Measurements from ENCODE around the gene UBALD1.

The UBALD1 gene

DNA sequence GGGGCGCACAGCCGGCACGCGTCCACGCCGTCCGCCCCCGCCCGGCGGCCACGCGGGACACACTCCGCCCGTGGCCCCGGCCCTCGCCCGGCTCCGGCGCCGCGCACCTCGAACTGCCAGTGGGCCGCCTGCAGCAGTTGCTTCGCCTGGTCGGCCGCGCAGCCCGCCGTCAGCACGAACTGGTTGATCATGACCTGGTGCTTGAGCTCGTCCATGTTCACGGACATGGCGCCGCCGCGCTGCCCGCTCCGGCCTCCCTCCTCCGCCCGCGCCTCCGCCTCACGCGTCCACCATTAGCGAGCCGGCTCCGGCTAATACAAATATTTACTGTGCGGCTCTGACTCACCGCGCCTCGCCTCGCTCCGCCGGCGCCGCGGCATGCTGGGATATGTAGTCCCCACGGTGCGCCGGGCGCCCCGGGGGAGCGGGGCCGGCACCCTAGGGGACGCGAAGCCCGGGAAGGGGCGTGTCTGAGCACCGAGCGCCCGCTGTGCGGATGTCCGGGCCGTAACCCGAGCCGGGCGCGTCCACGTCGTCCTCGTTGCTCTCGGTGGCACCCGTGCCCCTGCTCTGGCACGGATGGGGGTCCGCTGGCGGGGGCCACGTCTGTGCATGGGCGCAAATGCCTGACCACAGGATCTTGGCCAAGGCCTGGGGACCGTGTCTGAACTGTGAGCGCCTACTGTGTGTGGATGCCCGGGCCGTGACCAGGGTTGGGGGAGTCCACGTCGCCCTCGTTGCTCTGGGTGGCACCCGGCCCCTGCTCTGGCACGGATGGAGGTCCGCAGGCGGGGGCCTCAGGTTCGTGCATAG is at the start of gene UBALD1:
UBALD1 (minus strand) TSS at position 318 of the 813 bp plus-strand sequence; CDS start at position 227, 91 bp downstream.
- peak; percentile 98 for DNase-seq

DNA sequence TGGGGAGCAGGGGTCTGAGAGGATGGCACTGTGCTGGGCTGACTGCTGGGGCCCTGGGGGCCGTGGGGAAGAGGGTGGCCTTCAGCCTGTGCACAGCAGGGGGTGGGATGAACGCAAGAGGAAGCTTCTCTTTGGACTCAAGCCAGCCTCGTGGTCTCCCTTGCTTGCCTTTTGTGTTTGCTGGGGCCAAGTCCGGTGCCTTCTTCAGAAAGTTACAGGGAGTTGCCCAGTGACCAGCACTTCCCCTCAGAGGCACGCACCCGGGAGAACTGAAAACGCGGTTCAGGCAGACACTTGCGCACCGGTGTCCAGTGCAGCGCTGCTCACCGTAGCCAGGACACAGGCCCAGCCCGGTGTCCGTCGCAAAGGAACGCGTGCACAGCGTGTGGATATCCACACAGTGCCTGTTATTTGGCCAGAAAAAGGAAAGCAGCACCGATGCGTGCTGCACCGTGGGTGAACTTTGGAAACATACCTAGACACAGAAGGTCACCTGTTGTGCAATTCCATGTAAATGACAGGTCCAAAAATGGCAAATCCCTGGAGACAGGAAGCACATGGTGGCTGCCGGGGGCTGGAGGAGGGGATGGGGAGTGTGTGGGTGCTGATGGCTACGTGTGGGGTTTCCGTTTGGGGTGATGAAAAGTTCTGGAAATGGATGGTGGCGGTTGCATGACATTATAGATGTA is 49.2 kb upstream of the UBALD1 start:
- DNase-seq, result peak; percentile 82

DNA sequence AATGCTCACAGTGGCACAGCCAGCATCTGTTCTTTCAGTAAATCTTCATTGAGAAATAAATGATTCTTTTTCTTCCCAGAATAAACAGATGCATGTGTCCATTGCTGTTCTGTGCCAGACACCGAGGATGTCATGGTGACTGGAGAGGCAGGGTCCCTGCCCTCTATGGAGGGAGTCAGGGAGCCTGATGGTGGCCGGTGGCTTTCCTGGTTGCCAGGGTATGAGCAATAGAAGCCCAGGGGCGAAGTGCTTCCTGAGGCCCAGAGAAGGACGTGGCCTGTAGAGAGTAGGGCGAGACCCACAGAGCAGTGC is 48.7 kb upstream of the UBALD1 start:
- DNase-seq, result peak; percentile 89

DNA sequence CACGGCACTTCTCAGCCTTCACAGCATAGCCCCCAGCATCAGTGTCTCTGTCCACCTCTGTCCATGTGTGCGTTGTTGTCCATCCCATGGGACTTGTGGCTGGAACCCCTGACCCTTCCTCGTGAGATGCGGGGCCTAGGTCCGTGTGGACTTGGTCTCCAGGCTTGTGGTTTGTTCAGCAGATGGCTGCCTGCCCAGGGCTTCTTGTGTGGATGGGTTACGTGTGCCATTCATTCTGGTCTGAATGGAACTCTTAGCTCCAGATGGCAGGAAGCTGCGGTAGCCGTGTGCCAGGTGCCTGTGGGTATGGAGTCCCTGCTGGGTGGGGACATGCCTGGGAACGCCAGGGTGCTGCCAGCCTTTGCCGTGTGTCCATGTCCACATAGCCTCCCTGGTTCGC is 47.0 kb upstream of the UBALD1 start:
- DNase-seq, result no peak

DNA sequence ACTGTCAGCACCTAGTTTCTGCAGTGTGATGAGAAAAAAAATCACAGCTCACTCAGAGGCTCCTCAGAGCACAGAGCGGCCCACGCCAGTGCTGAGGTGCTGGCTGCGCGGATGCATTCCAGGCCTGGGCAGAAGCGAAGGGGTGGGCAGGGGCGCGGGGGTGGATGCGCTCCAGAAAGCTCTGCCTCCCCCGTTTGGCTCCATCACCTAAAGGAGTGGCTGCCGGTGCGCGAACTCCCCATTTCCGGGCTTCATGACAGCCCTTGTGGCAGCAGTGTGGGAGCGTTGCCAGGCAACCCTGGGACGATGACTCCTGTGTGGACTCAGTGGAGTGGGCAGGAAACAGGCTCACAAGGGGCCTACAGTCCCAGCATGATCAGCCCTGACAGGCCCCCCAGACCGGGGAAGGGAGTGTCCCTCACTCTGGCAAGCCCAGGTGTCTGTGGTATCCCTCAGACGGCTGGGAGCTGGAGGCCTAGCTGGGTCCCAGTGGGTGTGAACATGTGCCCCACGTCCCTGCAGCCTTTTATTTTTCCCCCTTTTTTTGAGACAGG is 45.8 kb upstream of the UBALD1 start:
- DNase-seq, result no peak

DNA sequence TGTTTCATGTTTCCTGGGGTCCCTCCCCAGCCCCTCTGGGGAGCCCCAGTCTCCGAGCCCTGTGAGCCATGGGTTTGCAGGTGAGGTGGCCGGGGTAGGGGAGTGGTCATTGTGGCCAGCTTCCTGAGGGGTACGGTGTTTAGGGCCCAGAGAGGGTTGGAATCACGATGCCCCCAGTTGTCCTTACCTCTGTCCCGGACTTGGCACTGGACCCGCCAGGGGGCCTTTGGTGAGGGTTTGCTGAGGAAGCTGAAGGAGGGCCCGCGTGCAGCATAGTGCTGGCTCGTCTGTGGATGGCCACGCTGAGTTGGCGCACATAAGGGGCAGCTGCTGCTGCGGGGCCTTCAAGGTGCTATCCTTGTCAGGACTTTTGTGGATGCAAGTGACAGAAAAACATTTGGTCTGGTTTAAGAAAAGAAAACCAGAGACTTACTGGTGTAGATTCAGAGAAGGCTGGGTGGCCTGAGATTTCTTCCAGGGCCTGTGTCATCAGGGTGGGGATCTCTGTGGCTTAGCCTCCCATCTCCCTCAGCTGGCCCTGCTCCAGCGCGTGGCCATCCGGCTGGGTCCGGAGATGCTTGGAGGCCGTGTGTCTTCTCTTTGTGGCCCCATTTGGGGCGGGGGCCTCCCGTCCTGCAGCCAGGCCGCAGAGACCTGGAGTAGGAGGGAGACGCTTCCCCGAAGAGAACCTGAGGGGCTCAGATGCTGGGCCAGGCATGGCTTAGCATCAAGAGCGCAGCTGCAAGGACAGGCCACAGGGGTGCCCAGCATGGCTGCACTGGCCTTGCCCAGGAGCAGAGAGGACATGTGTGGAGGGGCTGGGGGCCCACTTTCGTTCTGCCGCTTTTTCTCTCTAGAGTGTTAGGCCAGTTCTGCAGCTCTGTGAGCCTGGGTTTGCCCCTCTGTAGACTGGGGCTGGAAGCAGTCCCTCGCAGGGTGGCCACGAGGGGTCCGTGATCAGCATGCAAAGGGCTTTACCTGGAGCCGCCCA is 45.0 kb upstream of the UBALD1 start:
- no peak for DNase-seq

DNA sequence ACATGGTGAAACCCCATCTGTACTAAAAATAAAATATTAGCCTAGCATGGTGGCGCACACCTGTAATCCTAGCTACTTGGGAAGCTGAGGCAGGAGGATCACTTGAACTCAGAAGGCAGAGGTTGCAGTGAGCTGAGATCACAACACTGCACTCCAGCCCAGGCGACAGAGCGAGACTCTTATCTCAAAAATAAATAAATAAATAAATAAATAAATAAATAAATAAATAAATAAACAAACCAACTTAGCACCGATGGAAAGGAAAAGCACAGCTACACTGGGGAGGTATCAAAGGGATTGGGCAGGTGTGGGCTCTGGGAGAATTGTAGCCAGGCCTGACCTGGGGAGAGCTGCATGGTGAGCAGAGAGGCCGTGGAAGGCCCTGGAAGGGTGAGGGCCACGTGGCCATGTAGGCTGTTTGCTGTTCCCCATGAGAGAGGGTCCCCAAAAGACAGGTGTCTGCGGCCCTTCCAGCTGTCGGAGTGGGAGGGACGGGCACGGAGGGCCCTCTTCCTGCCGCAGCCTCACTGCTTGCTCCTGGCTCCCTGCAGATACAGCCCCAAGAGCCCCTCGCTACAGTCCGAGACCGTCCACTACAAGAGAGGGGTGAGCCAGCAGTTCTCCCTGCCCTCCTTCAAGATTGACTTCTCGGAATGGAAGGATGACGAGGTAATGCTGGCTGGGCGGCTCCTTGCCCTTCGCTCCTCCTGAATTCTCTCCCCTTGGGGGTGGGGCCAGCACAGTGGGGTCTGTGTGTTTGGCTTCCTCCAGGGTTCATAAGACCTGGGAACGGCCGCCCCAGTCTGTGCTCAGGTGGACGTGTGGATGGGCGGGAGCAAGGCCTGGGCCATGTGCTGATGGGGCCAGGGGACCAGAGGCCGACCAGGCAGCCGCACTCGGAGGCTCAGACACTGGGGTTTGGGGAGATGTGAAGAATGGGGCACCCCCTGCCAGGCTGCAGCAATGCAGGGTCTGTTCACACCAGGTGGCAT is 42.3 kb upstream of the UBALD1 start:
- no peak for DNase-seq

DNA sequence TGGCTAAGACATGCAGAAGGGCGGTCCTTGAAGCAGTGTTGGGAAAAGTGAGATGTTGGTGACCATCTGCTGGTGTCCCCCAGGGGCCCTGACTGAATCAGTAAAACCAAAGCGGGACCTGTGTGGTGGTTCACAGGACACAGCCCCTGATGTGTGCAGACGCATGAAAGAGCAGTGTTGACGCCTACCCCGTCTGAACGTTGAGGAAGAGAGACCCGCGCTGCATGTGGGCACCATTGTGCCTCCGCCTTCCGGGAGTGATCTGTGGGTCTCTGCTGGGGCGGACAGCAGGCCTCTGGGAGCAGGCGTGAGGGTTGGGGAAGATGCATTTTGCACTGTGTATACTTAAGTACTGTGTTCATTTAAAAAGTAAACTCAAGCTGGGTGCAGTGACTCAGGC is 41.5 kb upstream of the UBALD1 start:
- DNase-seq, result no peak

DNA sequence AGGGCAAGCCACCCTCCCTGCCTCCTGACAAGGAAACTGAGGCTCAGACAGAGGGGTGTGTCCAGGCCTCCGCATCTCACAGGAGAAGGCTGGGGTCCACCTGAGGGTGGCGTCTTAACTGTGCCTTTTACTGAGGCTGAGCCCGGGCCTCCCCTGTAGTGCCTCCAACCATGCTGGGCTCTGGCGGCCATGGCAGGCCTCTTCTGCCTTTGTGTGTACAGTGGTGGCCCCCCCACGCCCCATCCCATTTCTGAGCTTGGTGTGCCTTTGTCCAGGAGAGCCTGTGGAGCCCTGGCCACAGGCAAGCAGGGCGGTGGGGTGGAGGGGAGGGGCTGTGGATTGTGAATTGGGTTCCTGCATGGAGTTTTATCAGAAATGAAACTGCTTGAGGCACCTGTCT is 41.1 kb upstream of the UBALD1 start:
- DNase-seq, result no peak

DNA sequence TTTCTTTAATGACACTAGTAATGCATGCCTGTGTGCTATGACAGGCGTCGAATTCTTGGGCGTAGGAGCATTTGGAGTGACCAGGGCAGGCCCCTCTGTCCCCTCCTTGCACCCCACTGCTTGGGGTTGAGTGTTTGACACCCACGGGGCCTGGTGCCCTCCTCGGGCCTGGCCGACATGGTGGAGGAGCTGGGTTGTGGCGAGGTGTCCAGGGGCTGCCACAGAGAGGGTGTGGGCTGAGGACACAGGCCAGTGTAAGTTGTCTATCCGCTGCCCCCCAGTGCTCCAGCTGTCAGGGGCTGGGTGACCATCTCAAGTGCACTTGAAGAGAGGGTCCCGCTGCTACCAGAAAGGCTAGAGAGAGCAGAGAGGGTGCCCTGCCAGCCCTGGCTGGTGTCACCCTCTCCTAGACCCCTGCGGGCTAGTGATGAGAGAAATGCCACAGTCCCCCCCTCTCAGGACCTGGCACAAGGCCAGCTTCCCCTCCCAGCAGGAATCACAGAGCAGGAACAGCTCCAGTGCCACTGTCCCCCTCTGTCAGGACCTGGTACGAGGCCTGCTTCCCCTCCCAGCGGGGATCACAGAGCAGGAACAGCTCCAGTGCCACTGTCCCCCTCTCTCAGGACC is 40.4 kb upstream of the UBALD1 start:
- no peak for DNase-seq

DNA sequence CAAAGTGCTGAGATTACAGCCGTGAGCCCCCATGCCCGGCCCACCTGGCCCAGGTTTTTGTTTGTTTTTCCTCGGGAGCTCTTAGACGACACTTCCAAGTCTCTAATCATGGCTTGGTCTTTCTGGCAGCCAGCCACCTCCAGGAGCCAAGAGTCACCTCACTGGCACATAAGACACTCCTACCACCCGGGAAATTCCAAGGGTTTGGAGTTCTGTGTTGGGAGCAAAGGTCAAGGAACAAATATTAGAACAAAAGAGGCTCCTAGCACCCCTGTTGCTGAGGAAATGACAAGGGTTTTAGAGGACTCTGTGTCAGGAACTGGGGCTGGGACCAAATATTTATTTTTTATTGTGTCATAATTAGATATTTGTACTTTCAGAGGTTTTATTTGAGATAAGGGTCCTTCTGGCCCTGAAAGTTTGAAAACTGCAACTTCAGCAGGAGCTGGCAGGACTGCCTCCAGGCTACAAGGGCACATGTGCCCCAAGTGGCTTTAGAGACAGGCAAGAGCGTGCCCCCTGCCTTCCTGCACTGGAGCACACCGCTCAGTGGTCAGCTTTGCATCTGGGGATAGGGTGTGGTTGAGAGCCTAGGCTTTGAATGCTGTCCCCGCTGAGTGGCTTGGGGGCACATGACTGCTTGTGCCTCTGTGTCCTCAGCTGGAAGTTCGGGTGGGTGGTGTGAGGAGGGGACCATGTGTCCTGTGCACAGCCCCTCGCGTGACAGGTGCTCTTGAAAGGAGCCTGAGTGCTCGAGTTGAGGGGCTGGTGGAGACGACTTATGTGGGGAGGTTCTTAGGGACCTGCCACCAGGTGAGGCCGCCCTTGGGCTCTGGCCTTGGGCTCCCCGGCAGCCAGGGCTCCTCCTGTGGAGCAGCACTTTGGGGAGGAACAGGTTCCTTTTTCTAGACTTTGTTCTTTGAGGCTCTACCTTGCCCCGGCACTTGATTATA is 39.6 kb upstream of the UBALD1 start:
- DNase-seq, result no peak

DNA sequence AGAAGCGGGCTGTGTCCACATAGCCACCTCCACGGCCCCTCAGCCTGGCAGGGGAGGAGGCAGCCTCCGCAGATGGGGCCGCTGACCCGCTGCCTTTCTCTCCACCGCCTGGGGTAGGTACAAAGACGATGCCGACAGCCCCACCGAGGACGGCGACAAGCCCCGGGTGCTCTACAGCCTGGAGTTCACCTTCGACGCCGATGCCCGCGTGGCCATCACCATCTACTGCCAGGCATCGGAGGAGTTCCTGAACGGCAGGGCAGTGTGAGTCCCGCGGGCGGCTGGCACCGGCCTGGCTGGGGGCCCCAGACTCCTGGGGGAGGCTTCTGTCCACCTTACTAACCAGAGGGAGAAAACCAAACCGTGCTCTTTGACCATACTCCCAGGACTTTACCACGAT is 37.9 kb upstream of the UBALD1 start:
- no peak for DNase-seq

DNA sequence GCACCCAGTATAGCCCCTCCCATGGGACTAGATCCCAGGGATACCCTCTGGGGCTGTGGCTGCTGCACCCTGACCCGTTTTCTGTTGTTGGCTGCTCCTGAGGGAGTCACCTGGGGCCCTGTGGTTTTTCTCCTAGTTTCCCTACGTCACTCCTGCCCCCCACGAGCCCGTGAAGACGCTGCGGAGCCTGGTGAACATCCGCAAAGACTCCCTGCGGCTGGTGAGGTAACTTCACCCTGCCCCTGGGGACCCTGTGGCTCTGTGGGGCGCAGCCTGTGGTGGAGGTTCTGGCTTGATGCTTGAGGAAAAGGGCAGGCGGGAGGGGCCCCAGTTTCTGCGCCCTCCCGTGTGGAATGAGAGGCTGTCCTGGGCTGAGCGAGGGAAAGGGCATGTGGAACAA is 37.1 kb upstream of the UBALD1 start:
- no peak for DNase-seq

DNA sequence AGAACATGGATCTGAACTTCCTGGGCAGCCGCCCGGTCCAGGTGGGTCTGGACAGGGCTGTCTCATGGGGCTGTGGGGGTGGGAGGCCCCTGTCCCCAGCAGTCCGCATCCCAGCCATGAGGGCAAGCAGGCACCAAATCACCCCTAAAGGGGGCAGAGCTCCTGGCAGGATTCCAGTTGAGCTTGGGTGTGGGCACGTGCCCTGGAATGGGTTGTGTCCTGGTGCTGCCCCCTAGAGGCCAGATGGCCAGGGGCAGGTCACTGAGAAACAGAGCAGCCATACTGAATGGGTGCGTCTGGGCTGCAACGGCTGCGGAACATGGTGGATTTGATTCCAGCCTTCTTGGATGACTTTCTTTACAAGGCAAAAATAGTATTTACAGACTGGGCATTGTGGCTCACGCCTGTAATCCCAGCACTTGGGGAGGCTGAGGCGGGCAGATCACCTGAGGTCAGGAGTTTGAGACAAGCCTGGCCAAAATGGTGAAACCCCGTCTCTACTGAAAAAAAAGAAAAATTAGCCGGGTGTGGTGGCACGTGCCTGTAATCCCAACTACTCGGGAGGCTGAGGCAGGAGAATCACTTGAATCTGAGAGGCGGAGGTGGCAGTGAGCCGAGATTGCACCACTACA is 35.9 kb upstream of the UBALD1 start:
- DNase-seq, result peak; percentile 75

DNA sequence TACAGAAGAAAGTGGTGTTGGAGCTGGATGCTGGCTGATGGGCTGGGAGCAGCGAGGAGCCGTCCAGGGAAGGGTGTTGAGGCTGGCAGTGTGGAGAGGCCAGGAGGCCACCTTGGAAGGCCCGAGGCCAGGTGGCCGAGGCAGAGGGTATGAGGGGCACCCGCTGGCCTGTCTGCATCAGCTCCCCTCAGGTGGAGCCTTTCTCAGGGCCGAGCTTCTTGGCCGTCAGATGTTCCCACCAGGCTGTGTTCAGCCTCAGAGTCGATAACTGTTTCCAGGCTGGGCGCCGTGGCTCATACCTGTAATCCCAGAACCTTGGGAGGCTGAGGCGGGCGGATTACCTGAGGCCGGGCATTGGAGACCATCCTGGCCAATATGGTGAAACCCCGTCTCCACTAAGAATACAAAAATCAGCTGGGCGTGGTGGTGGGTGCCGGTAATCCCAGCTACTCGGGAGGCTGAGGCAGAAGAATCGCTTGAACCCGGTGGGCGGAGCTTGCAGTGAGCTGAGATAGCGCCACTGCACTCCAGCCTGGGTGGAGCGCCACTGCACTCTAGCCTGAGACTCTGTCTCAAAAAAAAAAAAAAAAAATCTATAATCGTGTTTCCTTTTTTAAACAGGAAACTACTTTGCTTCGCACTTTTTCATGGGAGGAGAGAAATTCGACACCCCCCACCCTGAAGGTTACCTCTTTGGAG is 35.2 kb upstream of the UBALD1 start:
- no peak for DNase-seq

DNA sequence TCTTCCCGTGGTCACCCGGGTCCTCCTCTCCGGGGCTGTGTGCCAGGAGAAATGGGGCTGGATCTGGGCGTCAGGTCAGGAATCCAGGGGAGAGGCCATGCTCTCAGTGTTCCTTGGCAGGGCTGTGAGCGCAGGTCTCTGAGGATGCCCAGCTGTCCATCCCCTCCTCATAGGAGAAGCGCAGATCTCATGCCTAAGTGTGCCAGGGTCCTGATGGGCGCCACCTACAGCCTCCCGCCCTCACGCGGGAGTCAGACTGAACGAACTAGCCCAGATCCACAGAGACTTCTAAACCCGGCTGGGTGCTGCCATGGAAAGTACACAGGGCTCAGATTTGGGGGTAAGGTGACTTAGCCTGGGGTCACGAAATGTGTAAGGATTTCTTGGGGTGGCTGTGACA is 34.2 kb upstream of the UBALD1 start:
- DNase-seq, result no peak

DNA sequence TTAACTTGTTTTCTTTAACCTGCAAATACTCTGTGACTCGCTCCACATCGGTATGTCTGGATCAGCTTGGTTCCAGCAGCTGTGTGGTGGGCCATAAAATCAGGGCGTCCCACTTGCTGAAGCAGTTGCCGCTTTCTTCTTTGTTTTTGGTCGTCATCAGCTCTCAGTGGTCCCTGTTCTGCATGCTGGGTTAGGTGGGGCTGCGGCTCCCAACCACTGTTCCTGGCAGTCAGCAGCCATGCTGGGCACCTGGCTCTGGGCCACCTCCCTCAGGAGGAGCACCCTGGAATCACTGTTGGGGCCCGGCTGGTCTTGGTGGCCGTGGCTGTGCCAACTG is 32.9 kb upstream of the UBALD1 start:
- DNase-seq, result no peak

DNA sequence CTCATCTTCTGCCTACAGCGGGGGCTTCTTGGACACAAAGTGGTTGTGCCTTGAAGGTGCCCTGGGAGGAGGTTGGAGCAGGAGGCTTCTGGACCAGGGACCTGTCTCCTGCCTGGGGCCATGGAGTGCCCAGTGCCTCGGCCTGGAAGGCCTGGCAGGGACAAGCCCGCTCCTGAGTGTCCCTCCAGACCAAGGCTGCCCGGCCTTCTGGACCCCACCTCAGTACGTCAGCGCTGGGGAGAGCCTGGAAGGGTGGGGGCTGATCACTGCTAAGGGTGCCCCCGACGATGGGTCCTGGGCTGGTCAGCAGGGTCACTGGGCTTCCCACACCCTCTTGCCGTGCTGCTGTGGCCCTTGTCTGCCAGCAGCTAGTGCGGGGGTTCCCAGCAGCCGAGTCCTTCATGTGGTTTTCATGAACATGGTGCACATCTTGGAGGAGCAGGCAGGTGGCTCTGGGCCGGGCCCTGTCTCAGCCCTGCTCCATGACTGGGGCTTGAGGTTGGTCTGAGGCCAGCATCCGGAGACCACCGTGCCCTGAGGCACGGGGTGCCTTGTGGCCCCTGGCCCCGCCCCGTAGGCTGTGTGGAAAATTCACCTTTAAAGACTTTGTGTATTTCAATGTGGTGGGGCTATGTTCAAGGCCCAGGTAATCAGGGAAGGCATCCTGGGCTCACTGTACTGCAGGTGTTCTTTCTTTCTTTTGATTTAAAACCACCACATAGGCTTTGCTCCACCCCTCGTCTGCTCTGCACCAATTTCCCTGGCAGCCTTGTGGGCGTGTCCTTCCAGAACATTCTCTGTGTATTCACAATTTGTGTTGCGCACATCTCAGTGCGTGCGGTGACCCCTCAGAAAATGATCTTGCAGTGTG is 32.3 kb upstream of the UBALD1 start:
- no peak for DNase-seq
